Measurements from ENCODE around the gene SPTB.

GRCh38 chr14:64844969-64845536 is 34.7 kb downstream of the SPTB start:
- TF ChIP-seq CTCF (IDR thresholded peaks at IDR 0.05; ENCODE audit: low read depth, low read length), result no peak
- no peak for TF ChIP-seq POLR2A (IDR thresholded peaks at IDR 0.05; ENCODE audit: extremely low read depth, insufficient read length)
- no peak for TF ChIP-seq MAX (IDR thresholded peaks at IDR 0.05; ENCODE audit: low read depth, low read length)
